Cerebellar nuclear complex (tissue), 1 donor: ENCODE measurements around the gene OR51E1.
A peak's percentile ranks its signal among the peaks of the same experiment; 100 is the strongest.

Experiments used
- DNase-seq, 2 experiments: peaks; one replicate each; lab custom pipeline; 2025; lab: John Stamatoyannopoulos, UW

The OR51E1 gene, protein sequence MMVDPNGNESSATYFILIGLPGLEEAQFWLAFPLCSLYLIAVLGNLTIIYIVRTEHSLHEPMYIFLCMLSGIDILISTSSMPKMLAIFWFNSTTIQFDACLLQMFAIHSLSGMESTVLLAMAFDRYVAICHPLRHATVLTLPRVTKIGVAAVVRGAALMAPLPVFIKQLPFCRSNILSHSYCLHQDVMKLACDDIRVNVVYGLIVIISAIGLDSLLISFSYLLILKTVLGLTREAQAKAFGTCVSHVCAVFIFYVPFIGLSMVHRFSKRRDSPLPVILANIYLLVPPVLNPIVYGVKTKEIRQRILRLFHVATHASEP

DNA sequence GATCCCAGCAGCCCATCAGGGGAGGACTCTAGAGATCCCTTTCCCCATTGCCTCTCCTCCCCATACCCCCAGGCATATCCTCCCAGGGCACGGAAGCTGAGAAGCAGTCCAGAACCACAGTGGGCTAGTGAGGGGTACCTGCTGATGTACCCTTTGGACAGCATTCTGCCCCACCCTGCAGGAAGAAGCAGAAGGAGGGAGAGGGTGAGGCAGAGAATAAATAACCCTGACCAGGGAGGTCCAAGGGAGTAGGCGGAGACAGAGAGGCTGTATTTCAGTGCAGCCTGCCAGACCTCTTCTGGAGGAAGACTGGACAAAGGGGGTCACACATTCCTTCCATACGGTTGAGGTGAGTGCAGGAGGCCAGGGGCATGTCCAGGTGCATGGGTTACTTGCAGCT lies at the start of gene OR51E1:
TSS of gene OR51E1 (plus strand) at position 301 of the 400 bp plus-strand sequence. CDS start 8,545 bp downstream, outside the sequence.
- DNase-seq = no peak

DNA sequence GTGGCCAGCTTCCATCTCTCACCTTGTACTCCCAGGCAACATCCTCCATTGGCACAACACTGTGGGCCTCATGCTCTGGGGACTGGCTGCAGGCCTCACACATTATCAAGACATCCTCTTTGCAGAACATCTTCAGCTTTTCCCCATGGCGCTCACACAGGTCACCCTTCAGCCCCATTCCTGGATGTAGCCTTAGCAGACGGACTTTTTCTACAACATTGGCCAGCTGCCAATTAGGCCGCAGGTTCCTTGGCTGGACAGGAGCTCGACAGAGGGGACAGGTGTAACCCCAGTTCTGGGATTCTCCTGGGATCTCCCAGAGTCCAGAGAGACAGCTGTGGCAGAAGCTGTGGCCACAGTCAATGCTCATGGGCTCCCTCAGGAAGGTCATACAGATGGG lies 38.7 kb upstream of the OR51E1 start:
- no peak for DNase-seq

DNA sequence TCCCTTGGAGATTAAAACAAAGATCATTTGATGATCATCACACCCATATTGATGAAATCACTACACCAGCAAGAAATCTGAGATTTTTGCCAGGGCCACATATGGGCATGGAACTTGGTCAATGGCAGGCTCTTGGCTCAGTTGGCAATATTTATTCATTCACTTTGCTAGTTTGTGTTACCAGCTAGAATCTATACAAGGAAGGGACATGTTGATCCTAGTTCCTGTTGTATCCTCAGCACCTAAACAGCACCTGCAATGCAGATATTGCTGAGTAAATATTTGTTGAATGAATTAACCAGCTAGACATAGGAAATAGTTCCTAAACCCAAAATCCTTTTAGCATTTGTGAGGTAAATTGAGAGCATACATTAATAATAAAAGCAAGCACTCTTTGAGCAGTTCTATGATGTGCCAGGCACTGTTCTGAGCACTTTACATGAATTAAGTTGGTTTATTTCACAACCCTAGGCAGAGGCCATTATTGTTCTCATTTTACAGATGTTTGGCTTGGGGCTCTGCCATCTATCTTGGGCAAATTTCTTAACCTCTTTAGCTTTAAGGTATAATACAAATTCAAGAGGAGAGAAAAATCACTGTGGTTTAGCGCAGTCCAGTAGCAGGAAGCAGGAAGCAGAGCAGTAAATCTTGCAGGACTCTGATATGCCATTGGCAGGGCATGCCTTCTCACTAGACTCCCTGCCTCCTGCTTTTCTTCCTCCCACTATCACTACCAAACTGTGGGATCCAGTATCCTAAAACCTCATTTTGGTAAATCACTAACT lies 37.4 kb upstream of the OR51E1 start:
- DNase-seq = no peak

DNA sequence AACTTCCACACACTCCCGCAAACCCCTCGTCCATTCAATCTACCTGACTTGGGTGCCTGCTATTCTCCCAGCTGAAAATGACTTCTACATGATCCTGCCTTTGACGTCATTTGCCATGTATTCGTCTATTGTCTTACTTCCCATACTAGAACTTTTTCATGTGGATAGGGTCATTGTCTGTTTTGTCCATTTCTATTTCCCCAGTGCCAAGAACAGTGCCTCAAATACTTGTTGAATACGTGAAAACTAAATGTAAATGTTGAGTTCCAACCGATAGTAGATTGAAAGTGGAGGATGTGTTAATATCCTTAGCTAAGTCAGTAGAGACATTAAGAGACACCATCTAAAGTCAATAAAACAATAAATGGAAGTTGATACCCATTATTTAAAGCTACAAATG lies 36.7 kb upstream of the OR51E1 start:
- no peak for DNase-seq

DNA sequence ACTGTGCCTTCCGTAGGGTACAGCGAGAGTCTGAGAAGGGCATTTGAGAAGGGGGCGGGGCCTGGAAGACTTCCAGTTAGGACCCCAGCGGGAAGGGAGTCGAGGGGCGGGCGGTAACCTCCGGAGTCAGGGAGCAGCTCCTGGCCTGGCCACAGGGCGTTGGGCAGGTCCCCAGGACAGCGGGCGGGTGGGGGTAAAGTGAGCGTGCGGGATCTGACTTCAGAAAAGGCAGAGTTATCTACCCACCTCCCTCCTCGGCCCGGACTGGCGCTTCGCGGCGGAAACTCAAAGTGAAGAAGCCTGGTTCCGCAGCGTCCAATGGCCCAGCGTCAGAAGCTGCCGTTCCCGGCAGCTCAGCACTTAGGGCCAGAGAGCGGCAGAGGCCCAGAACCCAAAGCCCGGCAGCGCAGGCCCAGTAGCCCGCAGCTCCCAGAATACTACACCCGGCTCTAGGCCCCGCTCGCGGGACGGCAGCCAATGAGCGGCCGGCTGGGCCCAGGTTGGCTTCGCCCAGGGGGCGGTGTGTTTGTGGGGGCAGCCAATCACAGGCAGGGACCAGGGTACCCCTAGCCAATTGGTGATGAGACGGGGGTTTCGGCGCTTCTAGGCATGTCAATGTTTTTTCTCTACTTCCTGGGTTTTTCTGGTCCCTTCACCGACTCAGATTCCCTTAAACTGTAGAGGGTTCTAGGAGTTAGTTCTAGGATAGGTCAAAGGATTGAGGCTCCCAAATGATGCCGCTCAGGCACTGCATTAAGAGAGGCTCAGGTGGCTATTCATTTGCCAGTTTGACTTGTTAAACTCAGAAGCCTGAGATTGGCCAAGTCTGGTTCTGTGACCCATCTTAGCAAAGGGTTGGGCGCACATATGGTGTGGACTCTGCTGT lies 35.8 kb upstream of the OR51E1 start, which contains the start of gene TRIM68:
TSS of gene TRIM68 (minus strand) at position 451 of the 886 bp plus-strand sequence. CDS start 2,727 bp downstream, outside the sequence.
- DNase-seq = peak; percentile 45 to 91

DNA sequence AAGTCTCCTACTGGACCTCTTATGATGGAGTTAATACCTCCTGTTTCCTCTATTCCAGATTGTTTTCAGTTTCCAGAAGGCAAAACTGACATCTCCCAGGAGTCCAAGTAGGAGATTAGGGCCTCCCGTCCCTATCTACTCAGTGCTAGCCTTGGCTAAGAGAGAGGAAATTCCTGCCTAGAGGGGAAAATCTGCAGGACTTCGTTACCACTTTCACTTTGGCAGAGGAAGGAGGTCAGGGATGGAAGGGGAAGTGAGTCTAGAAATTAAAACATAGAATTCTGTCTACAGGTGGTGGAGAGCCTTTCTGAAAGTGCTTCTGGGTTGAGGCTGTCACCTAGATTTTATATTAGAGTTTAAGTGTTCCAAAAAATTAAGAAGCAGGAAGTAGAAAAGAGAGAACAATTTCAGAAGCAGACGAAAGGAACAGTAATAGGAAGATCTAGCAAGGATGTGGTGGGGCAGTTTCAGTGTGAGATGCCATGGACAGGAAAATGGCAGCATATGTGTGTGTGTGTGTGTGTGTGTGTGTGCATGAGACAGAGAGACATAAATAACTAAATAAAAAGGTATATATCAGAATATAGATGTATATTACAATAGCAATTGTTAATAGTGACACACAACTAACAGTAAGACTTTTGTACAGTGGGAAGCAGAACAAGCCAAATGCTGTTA lies 33.4 kb upstream of the OR51E1 start:
- no peak for DNase-seq

DNA sequence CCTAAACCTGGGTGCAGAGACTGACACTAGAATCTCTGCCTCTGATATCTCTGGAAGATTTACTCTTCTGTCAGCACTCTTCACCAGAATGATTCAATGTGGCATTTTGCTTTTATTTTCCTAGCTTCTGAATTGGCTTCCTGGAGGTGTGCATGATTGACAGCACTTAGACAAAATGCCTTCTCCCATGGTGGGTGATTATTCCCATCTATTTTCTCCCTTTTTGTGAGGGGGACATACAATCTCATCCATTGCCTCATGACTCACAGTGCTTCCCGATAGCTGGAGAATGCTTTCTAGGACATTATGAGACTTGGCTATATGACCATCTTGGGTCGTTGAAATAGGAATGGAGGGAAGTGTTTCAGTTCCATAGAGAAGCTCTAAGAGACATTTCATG lies 31.8 kb upstream of the OR51E1 start:
- no peak for DNase-seq

DNA sequence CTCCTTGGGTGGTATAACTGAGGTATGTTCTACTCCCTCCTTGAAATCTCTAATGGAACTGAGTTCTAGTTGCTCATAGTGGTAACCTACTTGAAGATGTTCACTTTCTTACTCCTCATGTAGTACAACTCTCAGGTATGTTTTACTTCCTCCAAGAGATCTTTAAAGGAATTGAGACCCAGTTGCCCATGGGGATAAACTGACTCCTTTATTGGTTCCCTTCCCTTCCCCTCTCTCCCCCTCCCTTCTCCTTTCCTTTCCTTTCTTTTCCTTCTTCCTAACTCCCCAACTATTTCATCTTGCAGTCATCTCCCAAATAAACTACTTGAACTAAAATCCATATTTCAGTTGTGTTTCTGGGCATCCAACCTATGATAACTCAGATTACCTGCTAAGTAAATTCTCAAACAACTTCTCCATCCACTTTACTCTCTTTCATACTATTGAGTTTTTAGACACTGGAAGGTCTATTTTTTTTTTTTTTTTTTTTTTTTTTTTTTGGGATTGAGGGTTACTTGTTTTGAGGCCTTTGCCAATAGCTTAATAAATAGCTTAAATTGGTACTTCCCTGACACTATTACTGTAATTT lies 27.8 kb upstream of the OR51E1 start:
- no peak for DNase-seq

DNA sequence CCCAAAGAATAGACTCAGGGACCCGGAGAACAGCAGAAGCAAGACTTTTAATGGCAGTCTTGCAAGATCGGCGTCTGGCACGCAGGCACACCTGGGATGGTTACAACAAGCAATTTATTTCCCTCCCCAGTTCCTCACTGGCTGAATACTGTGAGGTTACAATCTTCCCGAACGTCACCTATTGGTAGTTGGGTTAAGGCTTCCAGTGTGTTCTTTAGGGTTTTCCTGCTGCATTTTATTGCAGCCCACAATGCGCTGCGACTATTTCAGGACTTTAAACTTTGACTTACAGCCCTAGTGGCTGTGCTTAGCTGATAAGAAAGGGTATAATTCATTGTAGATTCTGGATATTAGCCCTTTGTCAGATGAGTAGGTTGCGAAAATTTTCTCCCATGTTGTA lies 24.3 kb upstream of the OR51E1 start:
- DNase-seq = no peak

DNA sequence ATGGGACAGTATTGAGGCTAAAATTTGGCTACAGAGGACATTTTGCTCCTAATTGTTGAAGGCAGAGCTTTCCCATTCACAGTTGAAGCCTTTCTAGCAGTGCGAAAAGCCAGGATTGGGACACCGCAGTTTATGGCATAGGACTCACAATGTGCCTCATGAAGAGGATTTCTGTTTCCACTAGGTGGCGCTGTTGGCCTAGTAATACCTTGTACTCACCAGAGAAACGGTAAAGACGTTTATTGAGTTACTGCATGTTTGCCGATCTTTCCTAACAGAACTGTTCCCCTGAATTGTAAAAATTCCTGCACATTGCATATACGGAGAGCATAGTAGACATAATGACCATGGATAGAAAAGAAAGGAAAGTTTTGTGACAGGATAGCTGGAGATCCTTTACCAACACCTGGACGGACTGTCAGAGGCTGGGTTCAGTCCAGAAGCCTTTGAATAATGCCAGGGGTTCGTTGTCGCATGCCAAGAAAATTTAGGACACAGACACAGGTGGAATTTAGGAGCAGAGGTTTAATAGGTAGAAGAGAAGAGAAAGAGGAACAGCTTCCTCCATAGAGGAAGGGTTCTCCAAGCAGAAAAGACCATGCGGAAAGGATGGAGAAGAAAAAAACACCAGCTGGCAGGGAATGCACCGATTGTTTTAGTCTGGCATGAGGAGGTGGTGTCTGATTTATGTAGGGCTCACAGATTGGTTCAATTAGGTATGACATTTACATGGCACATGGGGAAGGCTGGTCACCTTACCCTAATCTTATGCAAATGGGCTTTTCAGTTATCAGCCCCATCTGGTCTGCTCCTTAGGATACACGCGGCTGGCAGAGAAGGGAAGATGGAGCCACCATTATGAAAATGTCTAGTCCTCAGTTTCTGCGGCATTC lies 17.3 kb upstream of the OR51E1 start:
- DNase-seq = peak in 1 of 2 experiments; percentile 38

DNA sequence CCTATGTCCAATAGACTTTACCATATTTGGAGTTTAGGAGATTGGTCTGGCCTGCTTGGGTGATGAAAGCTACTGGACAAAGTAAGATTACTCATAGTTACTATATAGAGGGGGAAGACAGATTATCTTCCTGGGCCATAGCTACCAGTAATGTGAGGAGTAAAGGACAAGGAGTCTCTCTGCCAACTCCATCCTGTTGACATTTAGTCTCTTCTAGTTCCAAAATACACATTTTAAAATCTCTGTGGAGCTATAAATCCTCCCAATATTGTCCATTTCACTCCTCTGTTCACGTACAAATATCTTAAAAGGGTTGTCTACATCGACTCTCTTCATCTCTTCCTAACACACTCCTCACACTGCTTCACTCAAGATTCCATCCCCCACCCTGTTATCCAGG lies 7.6 kb upstream of the OR51E1 start:
- no peak for DNase-seq

DNA sequence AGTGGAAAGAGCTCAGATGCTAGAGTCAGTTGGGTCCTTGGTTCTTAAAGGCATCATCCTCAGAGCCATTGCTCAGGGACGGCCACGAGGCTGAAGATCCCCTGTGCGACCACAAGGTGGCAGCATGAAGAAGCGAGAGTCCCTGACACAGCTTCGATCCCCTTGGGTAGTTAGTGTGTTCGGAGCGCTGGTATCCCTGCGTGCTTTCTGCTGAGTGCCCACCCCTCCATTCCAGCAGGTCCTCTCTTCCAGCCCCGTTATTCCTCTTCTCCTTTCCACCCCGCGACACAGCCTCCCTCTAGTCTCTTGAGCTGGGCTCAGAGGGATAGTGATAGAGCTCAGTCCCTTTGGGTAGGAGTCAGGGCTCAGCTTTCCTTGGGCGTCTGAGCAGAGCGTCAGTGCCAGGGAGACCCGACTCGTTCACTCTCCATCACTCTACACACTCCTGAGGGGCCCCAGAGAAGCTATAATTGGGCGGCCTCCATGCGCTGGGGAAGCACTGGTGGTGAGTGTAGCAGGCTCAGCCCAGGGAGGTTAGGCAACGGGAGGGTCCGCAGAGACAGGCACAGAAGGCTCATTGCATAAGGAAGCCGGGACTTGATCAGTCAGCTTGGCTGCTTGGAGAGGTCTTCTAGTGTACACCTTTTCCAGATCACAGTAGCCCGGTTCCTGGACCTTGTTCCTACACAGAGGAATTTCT lies 6.7 kb upstream of the OR51E1 start, which contains the start of gene OR51D1:
TSS of gene OR51D1 (plus strand) at position 516 of the 700 bp plus-strand sequence. CDS start 2,314 bp downstream, outside the sequence.
- peak in 1 of 2 experiments; percentile 38 for DNase-seq

DNA sequence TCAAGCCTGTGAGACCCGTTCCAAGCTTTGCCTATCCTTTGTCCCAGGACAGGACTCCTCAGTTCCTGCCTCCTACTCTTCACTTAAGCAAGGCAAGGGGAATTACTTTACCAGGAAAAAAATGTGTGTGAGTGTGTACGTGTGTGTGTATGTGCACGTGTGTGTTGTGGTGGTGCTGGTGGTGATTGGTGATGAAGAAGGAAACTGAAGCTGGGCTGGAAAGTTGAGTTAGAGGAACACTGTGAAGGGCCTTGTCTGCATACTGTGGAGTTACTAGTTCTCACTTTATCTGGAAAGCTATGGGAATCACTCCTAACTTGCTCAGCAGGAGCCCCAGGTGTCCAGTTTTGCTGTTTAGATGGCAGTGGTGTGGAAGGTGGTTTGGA lies 6.1 kb upstream of the OR51E1 start:
- DNase-seq = no peak

DNA sequence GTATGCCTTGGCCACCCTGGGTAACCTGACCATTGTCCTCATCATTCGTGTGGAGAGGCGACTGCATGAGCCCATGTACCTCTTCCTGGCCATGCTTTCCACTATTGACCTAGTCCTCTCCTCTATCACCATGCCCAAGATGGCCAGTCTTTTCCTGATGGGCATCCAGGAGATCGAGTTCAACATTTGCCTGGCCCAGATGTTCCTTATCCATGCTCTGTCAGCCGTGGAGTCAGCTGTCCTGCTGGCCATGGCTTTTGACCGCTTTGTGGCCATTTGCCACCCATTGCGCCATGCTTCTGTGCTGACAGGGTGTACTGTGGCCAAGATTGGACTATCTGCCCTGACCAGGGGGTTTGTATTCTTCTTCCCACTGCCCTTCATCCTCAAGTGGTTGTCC lies 3.9 kb upstream of the OR51E1 start:
- DNase-seq = no peak

DNA sequence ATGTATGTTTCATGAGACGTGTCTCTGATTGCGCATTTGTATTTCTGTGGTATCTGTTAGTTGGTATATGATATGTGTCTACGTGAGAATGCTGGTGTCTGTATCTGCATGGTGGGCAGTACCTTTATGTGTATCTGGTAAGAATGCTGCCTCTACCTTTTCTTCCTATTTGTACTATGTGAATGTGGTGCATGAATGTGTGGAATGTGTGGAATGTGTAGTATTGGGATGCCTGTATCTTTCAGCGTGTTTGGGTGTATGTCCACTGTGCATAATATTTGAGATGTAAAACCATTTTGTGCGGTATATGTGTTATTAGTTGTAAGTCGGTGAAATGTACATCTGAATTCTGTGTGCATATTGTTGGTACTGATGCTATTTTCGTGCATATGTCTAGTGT lies 2.3 kb upstream of the OR51E1 start:
- no peak for DNase-seq

DNA sequence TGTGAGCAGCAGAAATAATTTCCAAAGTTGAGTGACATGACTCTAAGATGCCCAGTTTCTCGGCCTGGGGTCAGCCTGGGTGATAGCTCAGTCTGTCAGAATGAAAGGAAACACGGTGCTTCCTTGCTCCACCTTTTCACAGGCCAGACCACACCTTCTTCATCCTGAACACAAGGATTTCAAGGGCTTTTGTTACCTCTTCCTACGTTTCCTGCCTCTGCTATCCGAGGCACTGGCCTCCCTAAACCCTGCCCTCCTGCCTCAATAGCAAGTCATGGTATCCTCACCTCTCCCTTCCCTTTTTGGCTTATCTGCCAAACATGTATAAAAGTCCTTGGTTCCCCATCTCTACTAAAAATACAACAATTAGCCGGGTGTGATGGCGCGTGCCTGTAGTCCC lies 1.7 kb upstream of the OR51E1 start:
- DNase-seq = no peak

DNA sequence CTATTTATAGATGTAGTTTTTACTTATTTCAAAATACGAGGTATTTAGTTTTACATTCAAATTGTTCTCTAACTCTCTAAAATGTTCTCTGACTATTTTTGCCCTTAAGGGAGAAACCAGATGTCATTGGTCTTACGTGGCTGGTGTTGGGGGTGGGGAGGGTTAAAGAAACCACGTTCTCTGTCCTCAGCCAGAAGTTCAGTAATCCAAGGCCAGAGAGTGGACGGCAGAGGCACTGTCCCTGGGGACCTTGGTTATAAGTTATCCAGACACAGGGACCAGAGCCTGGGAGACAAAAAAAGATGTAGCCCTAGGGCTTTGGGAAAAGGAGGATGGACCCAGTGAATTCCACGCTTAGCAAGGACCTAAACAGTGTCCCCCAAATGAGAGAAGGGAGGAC lies 706 bp upstream of the OR51E1 start:
- no peak for DNase-seq

DNA sequence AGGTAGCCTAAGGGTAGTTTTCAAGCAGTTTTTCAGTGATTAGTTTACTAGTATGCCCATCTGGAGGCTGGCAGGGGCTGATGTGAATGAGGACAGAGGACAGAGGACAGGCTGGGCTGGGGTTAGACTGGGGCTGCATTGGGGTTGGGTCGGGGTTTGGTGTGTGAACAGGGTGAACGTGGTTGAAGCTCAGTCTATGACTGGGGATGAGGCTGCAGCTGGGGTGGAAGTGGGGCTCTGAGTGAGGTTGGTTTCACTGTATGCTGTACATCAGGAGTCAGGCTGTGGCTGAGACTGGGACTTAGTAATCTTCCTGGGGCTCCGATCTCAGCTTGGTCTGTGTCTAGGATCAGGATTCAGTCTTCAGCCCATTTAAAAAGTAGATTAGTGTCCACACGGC lies 451 bp downstream of the OR51E1 start:
- no peak for DNase-seq

DNA sequence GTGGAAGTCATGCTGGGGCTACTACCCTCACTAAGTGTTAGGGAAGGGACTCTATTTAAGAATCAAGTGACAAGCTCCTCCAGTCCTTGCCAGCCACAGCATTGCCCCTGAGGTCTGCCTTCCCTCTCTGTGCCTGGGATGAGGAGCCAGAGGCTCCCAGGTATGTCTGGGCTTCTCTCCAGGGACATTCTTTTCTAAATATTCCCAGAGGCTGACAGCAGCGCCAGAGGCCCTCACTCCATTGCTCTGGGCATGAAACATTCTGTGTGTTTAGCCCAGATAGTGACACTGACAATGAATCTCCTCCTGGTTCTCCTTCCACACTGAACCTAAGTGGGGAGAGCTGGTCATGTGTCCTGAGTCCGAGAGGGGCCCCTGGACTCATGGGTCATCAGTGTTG lies 2.2 kb downstream of the OR51E1 start:
- no peak for DNase-seq

DNA sequence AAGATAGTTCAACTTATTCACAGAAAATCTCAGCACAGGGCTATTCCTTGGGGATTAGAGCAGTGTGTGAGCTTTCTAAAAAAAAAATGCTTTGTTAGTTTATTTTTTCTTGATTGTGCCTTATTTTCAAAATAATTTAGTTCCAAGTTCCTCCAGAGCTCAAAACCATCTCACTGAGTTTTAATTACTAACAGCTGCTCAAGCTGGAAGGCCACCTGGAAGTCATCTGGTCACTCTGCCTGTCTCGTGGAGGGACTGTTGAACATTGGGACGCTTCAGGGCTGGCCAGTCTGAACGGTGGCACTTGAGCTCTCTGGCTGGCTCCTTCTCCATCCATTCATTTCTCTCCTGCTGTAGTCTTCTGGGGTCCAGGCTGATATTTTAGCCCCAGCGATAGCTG lies 4.0 kb downstream of the OR51E1 start:
- no peak for DNase-seq
